T-helper 2 cell treated with Interferon-gamma antibody and Interleukin-4, amounts not matched to agents 100 ng/mL and 5 ng/mL, for 36 hours (primary cell): ENCODE data around the gene UBLCP1. TPM values are rescaled to one million over a fixed set of nuclear protein-coding genes. Genes with fewer than 3 reads are reported as not detected.
"Not testable (repeated sequence)": the region's sequence is repeated elsewhere in the genome, so short reads cannot be mapped to it uniquely, and the experiment has no call there.

Experiments used
- intact Hi-C: fragments of 100-400 bp; cut with micrococcal nuclease; formaldehyde crosslinking; loops from one replicate; pipeline ENCODE4 v1.15.1; 2023
- total RNA-seq: library from RNA; stranded (reverse); gene quantifications from 2 replicates; pipeline ENCODE4 v1.2.3, GENCODE V29; 2022

UBLCP1 gene
- total RNA-seq, 1 donor from 2014 or later, result 27.2 TPM

- intact Hi-C loops, result no loop called here
Observed at GRCh38 chr5:159249158-159249557, 13.9 kb upstream of the UBLCP1 start.

- intact Hi-C loops, result no loop called here
Observed at GRCh38 chr5:159252195-159252594, 10.9 kb upstream of the UBLCP1 start.

- intact Hi-C loops, result no loop called here
Observed at GRCh38 chr5:159257007-159257406, 6.1 kb upstream of the UBLCP1 start.

GRCh38 chr5:159257629-159258283, 5.3 kb upstream of the UBLCP1 start:
- intact Hi-C loops, result no loop called here

GRCh38 chr5:159258361-159258760, 4.7 kb upstream of the UBLCP1 start:
- intact Hi-C loops, result no loop called here

DNA sequence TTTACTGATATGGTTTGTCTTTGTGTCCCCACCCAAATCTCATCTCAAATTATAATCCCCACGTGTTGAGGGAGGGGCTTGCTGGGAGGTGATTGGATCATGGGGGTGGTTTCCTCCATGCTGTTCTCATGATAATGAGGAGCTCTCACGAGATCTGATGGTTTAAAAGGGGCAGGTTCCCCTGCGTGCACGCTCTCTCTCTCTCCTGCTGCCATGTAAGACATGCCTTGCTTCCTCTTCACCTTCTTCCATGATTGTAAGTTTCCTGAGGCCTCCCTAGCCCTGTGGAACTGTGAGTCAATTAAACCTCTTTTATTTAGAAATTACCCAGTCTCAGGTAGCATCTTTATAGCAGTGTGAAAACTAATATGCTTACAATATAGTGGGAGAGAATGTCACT, 2.9 kb upstream of the UBLCP1 start:
- intact Hi-C loops, result loop anchor here (5.0 to 10.0 kb wide), 4 partner anchors 158 to 1718 kb away; partner anchors contain the start of gene PTTG1

DNA sequence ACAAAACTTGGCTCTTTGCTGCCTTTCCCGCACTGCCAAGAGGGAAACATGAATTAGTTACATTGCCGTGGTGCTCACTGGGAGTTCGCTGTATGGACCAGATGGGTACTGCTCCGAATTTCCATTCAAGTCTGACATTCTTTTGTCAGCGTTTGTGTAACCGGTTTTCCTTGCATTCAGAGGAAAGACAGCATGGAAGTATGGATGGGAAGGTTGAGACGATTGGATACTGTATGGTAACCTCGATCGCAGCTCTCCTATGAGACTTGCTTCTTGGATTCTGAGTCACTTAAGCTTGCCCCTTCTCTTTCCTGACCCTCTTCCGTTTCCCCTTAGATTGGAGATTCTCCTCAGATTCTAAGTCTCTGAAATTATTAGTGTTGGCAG, 625 bp upstream of the UBLCP1 start:
- intact Hi-C loops, result loop anchor here (2.0 to 10.0 kb wide), 6 partner anchors 74 to 1720 kb away; partner anchors contain the start of gene PTTG1

DNA sequence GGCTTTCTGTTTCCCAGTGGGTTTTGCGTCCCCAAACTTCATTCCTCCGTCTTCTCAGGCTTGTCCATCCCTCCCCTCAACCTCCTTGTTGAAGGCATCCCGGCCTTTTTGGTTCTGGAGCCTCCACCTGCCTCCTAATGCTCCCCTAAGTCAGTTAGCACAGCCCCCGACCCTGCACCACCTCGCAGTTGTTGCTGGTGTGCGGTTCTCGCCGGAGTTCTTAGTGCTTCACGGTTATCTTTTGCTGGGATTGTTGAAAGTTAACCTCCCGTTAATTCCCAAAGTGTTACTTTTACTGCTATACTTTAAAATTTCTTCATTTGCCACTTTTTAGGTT, 447 bp downstream of the UBLCP1 start:
- intact Hi-C loops, result loop anchor here (1.0 to 10.0 kb wide), 9 partner anchors 56 to 1721 kb away; partner anchors contain the start of genes PTTG1 and TTC1

- intact Hi-C loops, result loop anchor here (10.0 kb wide), 1 partner anchor 508 kb away; no protein-coding TSS in a partner anchor
Observed at GRCh38 chr5:159266764-159267163, 3.7 kb downstream of the UBLCP1 start.

DNA sequence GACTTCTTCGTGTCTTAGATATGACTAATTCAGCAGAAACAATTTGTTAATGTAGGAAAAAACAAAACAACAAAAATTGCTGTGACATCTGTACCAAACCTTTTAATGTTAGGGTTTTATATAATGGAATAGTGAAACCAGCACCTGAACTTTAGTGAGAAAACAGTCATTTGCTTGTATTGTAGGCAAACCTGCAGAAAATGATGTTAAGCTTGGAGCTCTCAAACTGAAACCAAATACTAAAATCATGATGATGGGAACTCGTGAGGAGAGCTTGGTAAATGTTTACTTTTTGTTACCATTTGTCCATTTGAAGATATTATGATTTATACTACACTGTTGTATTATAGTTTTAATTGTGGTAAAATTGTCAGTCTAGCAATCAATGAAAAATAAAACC, 6.6 kb downstream of the UBLCP1 start:
- intact Hi-C loops, result loop anchor here (10.0 kb wide), 1 partner anchor 505 kb away; no protein-coding TSS in a partner anchor

DNA sequence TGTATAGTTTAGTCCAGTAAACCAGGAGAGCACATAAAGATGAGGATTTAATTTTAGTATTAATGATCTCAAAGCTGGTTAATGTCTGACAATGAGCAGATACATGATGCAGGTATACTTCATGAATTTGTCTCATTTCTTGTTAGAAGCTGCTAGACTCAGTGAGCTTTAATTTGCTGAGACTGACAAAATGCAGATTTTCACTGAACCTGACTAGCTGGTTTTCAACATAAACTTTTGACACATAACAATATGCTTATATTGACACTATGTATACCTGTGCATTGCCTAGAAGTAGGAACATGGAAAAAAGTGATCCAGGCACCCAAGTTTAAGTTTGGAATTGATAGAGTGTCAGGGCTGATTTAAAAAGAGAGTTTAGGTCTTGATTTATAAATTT, 10.8 kb downstream of the UBLCP1 start:
- intact Hi-C loops, result no loop called here

DNA sequence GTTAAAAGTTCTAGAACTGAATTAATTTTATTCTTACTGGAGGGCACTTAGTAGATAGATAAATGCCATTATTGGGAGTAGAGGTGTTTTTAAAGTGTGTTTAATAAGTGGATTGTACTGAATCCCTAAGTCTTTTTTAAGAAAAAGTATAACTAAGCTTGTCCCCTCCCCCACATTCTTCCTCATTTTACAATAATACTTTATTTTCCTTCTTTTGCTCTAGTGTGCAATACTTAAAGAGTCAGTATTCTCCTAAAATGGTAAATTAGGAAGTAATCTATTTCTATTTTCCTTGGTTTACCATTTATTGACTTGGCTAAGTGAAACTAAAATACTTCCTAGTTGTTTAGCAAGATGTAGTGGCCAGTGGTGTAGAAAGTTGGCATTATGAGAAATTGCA, 11.6 kb downstream of the UBLCP1 start:
- intact Hi-C loops, result no loop called here

GRCh38 chr5:159286420-159287035, 23.4 kb downstream of the UBLCP1 start:
- intact Hi-C loops, result loop anchor here (1.0 kb wide), 1 partner anchor 701 kb away; no protein-coding TSS in a partner anchor

- intact Hi-C loops, result no loop called here
Observed at GRCh38 chr5:159290741-159291140, 27.7 kb downstream of the UBLCP1 start.

DNA sequence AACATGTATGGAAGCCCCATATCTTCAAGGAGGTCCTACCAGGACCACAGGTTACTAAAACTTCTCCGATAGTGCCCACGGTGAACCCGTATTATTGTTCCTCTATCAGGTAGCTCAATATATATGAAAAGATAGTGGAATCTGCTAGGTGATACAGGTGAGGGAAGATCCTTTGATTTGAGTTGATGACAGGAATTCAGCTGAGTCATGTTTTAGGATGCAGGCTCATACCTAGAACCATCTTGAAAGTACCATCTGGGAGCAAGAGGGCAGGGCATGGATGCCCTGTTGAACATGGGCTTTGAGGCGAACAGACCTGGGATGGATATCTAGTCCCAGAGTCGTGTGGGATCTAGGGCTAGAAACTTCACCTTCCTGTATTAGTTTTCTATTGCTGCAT, 31.8 kb downstream of the UBLCP1 start:
- intact Hi-C loops, result no loop called here

- intact Hi-C loops, result not testable (repeated sequence)
Observed at GRCh38 chr5:159297300-159297699, 34.2 kb downstream of the UBLCP1 start.

- intact Hi-C loops, result no loop called here
Observed at GRCh38 chr5:159301466-159301865, 38.4 kb downstream of the UBLCP1 start.

DNA sequence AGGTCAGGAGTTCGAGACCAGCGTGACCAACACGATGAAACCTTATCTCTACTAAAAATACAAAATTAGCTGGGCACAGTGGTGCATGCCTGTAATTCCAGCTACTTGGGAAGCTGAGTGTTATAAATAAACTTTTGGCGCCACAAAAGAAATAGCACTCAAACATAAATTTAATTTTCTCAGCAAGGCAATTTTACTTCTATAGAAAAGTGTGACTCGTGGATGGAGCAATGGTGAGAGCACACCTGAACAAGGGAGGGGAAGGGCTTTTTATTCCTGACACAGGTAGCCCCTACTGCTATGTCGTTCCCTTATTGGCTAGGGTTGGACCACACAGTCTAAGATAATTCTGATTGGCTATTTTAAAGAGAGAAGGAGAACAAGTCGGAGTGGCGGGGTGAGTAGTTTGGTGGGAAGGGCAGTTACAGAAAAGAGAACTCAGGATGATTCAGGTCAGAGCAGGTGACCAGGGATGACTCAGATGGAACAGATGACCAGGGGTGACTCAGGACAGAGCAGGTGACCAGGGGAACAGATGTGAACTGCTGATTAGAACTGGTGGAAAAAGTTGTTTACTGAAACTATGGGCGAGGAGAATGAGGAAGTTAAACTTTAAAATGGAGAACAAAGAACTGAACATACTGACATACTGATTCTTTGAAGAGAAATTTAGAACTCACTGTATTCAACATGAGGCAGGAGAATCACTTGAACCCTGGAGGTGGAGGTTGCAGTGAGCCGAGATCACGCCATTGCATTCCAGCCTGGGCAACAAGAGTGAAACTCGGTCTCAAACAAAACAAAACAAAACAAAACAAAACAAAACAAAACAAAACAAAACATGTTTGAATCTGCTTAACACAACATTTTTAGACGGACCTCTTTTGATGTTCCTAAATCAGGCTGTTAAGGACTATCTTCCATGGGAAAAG, 39.1 kb downstream of the UBLCP1 start:
- intact Hi-C loops, result not testable (repeated sequence)

DNA sequence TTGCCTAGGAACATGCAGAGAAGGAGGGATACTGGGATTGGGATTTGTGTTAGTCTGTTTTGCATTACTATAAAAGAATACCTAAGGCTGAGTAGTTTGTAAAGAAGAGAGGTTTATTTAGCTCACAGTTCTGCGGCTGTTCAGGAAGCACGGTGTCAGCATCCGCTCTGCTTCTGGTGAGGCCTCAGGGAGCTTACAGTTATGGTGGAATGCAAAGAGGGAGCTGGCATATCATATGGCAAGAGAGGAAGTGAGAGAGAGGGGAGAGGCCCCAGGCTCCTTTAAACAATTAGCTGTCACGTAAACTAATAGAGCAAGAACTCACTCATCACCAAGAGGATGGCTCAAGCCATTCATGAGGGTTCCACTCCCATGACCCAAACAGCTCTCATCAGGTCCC, 40.2 kb downstream of the UBLCP1 start:
- intact Hi-C loops, result no loop called here

- intact Hi-C loops, result no loop called here
Observed at GRCh38 chr5:159304961-159305595, 42.0 kb downstream of the UBLCP1 start.

DNA sequence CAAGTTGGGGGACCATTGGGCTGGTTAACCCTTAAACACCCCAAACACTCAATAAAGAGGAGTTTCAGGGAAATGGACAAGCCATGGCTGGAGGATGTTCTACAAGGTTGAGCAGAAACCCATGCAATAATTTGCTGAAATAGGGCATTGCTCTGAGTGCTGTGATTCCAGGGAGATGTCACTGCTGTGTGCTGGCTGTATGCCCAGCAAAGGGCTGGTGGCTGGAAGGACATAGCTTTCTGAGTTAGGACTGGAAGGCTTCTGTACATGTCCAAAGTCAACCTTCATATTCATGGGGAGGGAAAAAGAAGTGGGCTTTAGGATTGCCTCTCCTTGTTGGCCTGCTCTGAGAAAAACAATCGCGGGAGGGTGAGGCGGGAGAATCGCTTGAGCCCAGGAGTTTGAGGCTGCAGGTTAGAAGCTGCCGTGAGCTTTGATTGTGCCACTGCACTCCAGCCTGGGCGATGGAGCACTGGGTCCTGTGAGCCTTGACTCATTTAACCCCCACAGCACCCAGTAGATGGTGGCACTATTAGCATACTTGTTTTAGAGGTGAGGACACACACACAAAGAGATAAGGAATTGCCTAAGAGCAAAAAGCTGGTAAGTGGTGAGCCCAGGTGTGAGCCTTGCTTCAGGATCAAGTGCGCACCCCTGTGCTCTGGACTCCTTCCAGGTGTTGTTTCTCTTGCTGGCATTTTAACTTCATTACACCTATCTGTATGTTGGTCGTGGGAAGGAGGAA, 46.8 kb downstream of the UBLCP1 start:
- intact Hi-C loops, result no loop called here
